Measurements from ENCODE around the gene GPBP1L1.

DNA sequence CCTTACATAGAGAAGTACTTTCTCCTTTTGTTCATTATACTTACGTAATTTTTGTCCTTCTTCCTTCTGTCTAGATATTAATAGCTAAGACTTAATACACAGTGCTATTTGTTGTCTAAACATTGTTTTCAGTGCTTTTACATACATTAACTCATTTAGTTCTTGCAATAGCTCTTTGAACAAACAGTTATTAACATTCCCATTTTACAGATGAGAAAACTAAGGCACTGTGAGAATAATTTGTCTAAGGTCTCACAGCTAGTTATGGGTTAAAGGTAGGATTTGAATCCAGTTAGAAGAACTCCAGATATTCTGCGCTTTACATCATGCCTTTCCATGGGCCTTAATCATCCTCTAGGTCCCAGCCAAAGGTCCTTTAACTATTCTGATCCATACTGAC is 82.1 kb downstream of the GPBP1L1 start:
- TF ChIP-seq POLR2A (IDR thresholded peaks at IDR 0.05; ENCODE audit: low read depth, low read length) (no peak), FOS (IDR thresholded peaks at IDR 0.05; ENCODE audit: low read depth, low read length) (no peak), CHD1 (IDR thresholded peaks at IDR 0.05; ENCODE audit: low read depth, low read length) (no peak), SMC3 (IDR thresholded peaks at IDR 0.05; ENCODE audit: low read depth, low read length) (no peak), CEBPB (IDR thresholded peaks at IDR 0.05; ENCODE audit: low read depth, low read length) (no peak)
- TF ChIP-seq, protein P1, sequence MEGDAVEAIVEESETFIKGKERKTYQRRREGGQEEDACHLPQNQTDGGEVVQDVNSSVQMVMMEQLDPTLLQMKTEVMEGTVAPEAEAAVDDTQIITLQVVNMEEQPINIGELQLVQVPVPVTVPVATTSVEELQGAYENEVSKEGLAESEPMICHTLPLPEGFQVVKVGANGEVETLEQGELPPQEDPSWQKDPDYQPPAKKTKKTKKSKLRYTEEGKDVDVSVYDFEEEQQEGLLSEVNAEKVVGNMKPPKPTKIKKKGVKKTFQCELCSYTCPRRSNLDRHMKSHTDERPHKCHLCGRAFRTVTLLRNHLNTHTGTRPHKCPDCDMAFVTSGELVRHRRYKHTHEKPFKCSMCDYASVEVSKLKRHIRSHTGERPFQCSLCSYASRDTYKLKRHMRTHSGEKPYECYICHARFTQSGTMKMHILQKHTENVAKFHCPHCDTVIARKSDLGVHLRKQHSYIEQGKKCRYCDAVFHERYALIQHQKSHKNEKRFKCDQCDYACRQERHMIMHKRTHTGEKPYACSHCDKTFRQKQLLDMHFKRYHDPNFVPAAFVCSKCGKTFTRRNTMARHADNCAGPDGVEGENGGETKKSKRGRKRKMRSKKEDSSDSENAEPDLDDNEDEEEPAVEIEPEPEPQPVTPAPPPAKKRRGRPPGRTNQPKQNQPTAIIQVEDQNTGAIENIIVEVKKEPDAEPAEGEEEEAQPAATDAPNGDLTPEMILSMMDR (conservative IDR thresholded peaks at IDR 0.05; ENCODE audit: low read depth, low read length) = no peak
- TF ChIP-seq, protein P2, sequence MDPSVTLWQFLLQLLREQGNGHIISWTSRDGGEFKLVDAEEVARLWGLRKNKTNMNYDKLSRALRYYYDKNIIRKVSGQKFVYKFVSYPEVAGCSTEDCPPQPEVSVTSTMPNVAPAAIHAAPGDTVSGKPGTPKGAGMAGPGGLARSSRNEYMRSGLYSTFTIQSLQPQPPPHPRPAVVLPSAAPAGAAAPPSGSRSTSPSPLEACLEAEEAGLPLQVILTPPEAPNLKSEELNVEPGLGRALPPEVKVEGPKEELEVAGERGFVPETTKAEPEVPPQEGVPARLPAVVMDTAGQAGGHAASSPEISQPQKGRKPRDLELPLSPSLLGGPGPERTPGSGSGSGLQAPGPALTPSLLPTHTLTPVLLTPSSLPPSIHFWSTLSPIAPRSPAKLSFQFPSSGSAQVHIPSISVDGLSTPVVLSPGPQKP (IDR thresholded peaks at IDR 0.05; ENCODE audit: borderline replicate concordance, low read depth, low read length) = no peak
